Breast epithelium (tissue), 4 donors: Measurements from ENCODE around the gene NEUROD1. TPM values are rescaled to one million over a fixed set of nuclear protein-coding genes. Genes with fewer than 3 reads are reported as not detected.

Experiments
- DNase-seq, 2 donors: peaks; one replicate each; pipeline ENCODE4 v3.0.0-alpha.2; 2019; ENCODE audit warnings: low spot score in 2 of 2
- H3K27ac ChIP-seq, 2 donors: fragments of 200-600 bp; sonication (generic) in 1 of 2; one replicate each; pipeline ENCODE4 v1.5.1; 2016 to 2019; ENCODE audit warnings: mild to moderate bottlenecking in 1 of 2
- H3K27me3 ChIP-seq, 2 donors: fragments of 200-600 bp; sonication (generic) in 1 of 2; one replicate each; pipeline versions ENCODE4 v1.5.1 to v1.6.0; 2017 to 2019; ENCODE audit warnings: control low read depth in 1 of 2, mild to moderate bottlenecking in 1 of 2
- H3K36me3 ChIP-seq: fragments of 200-600 bp; one replicate; pipeline ENCODE4 v1.5.1; 2019
- H3K4me1 ChIP-seq, 2 donors: fragments of 200-600 bp; sonication (generic); one replicate each; pipeline ENCODE4 v1.5.1; 2016 to 2019; ENCODE audit warnings: control low read depth in 1 of 2
- H3K4me3 ChIP-seq, 3 donors: fragments of 200-600 bp; sonication (generic); 1 replicate in 2 of 3; 2 replicates in 1 of 3; pipeline ENCODE4 v1.5.1; 2016 to 2019; ENCODE audit warnings: mild to moderate bottlenecking in 3 of 3, moderate library complexity in 2 of 3
- H3K9me3 ChIP-seq, 2 donors: fragments of 200-600 bp; sonication (generic) in 1 of 2; one replicate each; pipeline ENCODE4 v1.5.1; 2016 to 2019; ENCODE audit warnings: control low read depth in 1 of 2
- POLR2A ChIP-seq: fragments of 450-650 bp; IDR thresholded peaks from one replicate; pipeline ENCODE4 v1.6.1; 2016; ENCODE audit warnings: antibody characterized with exemption, mild to moderate bottlenecking, moderate library complexity
- POLR2AphosphoS5 ChIP-seq, 3 donors: sonication (generic); formaldehyde crosslinking; IDR thresholded peaks; one replicate each; pipeline ENCODE4 v1.6.1; 2017; ENCODE audit warnings: antibody characterized with exemption in 3 of 3
- intact Hi-C: fragments of 100-400 bp; cut with DNase I; formaldehyde crosslinking; loops from one replicate; pipeline ENCODE4 v1.15.1; 2023; ENCODE audit warnings: low total_unique reads
- total RNA-seq, 3 donors: library from RNA; depleted of rRNA; stranded (reverse); fragments of >200 nt; gene quantifications; one replicate each; pipeline ENCODE4 v1.1.0, GENCODE V29; 2016
- TF ChIP-seq, protein P1 (sequence below), 3 donors: fragments of 450-650 bp; IDR thresholded peaks; one replicate each; pipeline ENCODE4 v1.5.1; 2016 to 2017; ENCODE audit warnings: antibody characterized with exemption in 3 of 3, mild to moderate bottlenecking in 3 of 3, moderate library complexity in 3 of 3

NEUROD1 gene
- total RNA-seq, 3 donors from 2014 or later: not detected

DNA sequence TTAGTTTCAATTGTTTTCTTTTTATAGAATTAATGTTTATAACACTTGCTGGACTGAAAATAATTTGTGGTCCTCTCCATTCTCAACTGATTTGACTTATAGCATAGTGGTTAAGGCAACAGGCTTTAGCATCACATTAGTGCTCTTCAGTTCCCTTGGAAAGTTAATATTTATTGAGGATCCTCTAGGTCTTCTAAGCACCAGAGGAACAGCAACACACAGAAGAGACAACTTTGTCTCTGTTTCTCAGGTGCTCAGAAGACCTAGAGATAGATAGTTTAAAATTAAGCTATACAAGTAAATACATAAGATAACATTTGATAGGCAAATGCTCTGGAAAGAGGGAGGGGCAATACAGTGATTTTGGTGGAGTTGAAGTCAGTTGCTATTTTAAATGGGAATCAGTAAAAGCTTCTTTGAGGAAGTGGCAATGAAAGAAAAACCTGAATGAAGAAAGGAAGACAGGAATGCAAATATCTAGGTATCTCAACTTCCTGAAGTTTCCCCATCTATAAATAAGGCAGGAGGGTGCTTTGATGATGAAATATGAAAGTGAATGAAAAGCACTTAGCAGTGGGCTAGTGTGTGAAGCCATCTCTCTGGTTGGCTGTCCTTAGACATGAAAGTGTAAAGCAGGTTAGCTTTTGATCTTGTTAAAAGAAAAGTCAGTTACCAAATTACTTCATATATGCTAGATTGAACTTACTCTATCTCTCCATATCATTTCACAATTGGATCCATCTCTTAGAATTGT lies 7.9 kb downstream of the NEUROD1 start:
- TF ChIP-seq POLR2AphosphoS5 (IDR thresholded peaks at IDR 0.05) (no peak), POLR2A (no peak)
- TF ChIP-seq, protein P1, sequence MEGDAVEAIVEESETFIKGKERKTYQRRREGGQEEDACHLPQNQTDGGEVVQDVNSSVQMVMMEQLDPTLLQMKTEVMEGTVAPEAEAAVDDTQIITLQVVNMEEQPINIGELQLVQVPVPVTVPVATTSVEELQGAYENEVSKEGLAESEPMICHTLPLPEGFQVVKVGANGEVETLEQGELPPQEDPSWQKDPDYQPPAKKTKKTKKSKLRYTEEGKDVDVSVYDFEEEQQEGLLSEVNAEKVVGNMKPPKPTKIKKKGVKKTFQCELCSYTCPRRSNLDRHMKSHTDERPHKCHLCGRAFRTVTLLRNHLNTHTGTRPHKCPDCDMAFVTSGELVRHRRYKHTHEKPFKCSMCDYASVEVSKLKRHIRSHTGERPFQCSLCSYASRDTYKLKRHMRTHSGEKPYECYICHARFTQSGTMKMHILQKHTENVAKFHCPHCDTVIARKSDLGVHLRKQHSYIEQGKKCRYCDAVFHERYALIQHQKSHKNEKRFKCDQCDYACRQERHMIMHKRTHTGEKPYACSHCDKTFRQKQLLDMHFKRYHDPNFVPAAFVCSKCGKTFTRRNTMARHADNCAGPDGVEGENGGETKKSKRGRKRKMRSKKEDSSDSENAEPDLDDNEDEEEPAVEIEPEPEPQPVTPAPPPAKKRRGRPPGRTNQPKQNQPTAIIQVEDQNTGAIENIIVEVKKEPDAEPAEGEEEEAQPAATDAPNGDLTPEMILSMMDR (IDR thresholded peaks at IDR 0.05): no peak
- Histone ChIP-seq H3K27ac (no peak overlapping the region), H3K4me3 (no peak overlapping the region), H3K4me1 (no peaks in the 10 kb centered on the region), H3K27me3 (peaks cover 0 to 10% of the 10 kb centered on the region in 2 donors), H3K9me3 (no peaks in the 10 kb centered on the region), H3K36me3 (no peaks in the 10 kb centered on the region)
- DNase-seq: no peak
- intact Hi-C loops: no loop called here

DNA sequence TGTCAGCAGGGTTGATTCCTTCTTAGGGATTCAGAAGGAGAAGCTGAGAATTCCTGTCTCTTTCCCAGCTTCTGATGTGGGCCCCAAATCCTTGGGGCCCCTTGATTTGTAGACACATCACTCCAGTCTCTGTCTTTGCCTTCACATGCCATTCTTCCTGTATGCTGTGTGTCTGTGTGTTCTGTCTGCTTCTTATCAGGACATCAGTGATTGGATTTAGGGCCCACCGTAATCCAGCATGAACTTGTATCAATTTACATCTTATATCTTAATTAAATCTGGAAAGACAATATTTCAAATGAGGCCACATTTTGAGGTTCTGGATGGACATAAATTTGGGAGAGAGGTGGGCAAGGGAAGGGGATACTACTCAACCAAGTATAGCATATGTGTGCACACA lies 9.7 kb downstream of the NEUROD1 start:
- no peak for DNase-seq
- H3K9me3 ChIP-seq: peaks cover 0 to 12% of the 10 kb centered on the region in 2 donors
- TF ChIP-seq POLR2AphosphoS5 (IDR thresholded peaks at IDR 0.05): no peak
- TF ChIP-seq, protein P1 (IDR thresholded peaks at IDR 0.05): no peak
- TF ChIP-seq POLR2A: no peak
- no peak overlapping the region for H3K4me3 ChIP-seq
- intact Hi-C loops: no loop called here
- no peak overlapping the region for H3K27ac ChIP-seq
- H3K27me3 ChIP-seq: no peaks in the 10 kb centered on the region
- H3K4me1 ChIP-seq: no peaks in the 10 kb centered on the region
- no peaks in the 10 kb centered on the region for H3K36me3 ChIP-seq

GRCh38 chr2:181667234-181667633 lies 13.1 kb downstream of the NEUROD1 start:
- Histone ChIP-seq H3K4me1 (no peaks in the 10 kb centered on the region), H3K27ac (no peak overlapping the region), H3K9me3 (peaks cover 0 to 19% of the 10 kb centered on the region in 2 donors), H3K27me3 (no peaks in the 10 kb centered on the region), H3K4me3 (no peak overlapping the region), H3K36me3 (no peaks in the 10 kb centered on the region)
- DNase-seq: no peak
- intact Hi-C loops: no loop called here
- TF ChIP-seq, protein P1 (IDR thresholded peaks at IDR 0.05): no peak
- TF ChIP-seq POLR2AphosphoS5 (IDR thresholded peaks at IDR 0.05): no peak
- no peak for TF ChIP-seq POLR2A

DNA sequence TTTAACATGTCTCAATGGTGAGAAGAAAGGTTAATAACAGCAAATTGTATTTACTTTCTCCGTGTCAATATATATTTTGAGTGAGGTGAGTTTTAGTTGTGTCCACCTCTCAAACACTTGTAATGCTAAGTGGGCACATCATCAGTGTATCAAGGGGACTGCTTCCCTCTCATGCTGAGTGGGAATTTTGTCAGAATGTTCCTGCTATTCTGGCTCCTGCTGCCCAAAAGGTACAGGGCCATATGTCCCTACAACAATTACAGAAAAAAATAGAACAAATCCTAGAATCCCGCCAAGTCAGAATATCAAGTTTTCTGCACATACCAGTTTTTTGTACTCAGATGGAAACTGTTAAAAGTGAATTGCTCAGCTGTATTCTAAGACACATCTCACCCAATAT lies 18.0 kb downstream of the NEUROD1 start:
- intact Hi-C loops: no loop called here

GRCh38 chr2:181660181-181660580 lies 20.1 kb downstream of the NEUROD1 start:
- Histone ChIP-seq H3K9me3 (peaks cover 0 to 3% of the 10 kb centered on the region in 2 donors), H3K4me1 (no peaks in the 10 kb centered on the region), H3K36me3 (no peaks in the 10 kb centered on the region), H3K27me3 (peaks cover 0 to 9% of the 10 kb centered on the region in 2 donors), H3K27ac (no peak overlapping the region), H3K4me3 (no peak overlapping the region)
- no peak for TF ChIP-seq POLR2AphosphoS5 (IDR thresholded peaks at IDR 0.05)
- TF ChIP-seq, protein P1 (IDR thresholded peaks at IDR 0.05): no peak
- TF ChIP-seq POLR2A: no peak
- DNase-seq: no peak
- intact Hi-C loops: no loop called here

More for the DNA sequence above, 18.0 kb downstream of the NEUROD1 start:
- peaks cover 0 to 19% of the 10 kb centered on the region in 2 donors for H3K9me3 ChIP-seq
- no peak overlapping the region for H3K27ac ChIP-seq
- H3K4me1 ChIP-seq: no peaks in the 10 kb centered on the region
- TF ChIP-seq, protein P1 (IDR thresholded peaks at IDR 0.05): no peak
- TF ChIP-seq POLR2A: no peak
- no peak for TF ChIP-seq POLR2AphosphoS5 (IDR thresholded peaks at IDR 0.05)
- H3K36me3 ChIP-seq: no peaks in the 10 kb centered on the region
- H3K27me3 ChIP-seq: peaks cover 0 to 4% of the 10 kb centered on the region in 2 donors
- no peak overlapping the region for H3K4me3 ChIP-seq
- no peak for DNase-seq
